Lower leg skin (tissue), 3 donors: ENCODE results near the gene CHIT1.

Experiments
- CTCF ChIP-seq, 3 donors: fragments of 450-650 bp; IDR thresholded peaks; one replicate each; pipeline ENCODE4 v1.5.1; 2016; ENCODE audit warnings: antibody characterized with exemption in 3 of 3, mild to moderate bottlenecking in 3 of 3, moderate library complexity in 2 of 3
- POLR2A ChIP-seq, 2 donors: fragments of 450-650 bp; IDR thresholded peaks; one replicate each; pipeline ENCODE4 v1.6.1; 2016 to 2017; ENCODE audit warnings: antibody characterized with exemption in 2 of 2, mild to moderate bottlenecking in 1 of 2, moderate library complexity in 1 of 2

- no peak for TF ChIP-seq CTCF (IDR thresholded peaks at IDR 0.05)
- TF ChIP-seq POLR2A (IDR thresholded peaks at IDR 0.05) = no peak
Observed at GRCh38 chr1:203265541-203265940, 36.1 kb upstream of the CHIT1 start.
